Ramos (cell line): ENCODE data around the gene GRB7.
"Not testable (repeated sequence)": the region's sequence is repeated elsewhere in the genome, so short reads cannot be mapped to it uniquely, and the experiment has no call there.

Experiments
- in situ Hi-C: fragments of 300-500 bp; cut with MboI; formaldehyde crosslinking; loops from one replicate; pipeline ENCODE4 v1.14.3; 2022; ENCODE audit warnings: low sequenced_read_pairs; ENCODE audit not compliant: unreplicated experiment

Gene GRB7

GRCh38 chr17:39709319-39709997 lies 28.3 kb upstream of the GRB7 start:
- in situ Hi-C loops, result no loop called here

GRCh38 chr17:39709998-39710964 lies 27.5 kb upstream of the GRB7 start:
- in situ Hi-C loops, result no loop called here

DNA sequence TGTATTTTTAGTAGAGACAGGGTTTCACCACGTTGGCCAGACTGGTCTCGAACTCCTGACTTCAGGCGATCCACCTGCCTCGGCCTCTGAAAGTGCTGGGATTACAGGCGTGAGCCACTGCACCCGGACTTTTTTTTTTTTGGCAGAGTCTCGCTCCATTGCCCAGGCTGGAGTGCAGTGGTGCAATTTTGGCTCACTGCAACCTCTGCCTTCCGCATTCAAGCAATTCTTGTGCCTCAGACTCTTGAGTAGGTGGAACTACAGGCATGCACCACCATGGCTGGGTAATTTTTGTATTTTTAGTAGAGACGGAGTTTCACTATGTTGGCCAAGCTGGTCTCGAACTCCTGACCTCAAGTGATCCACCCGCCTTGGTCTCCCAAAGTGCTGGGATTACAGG lies 26.7 kb upstream of the GRB7 start:
- in situ Hi-C loops, result not testable (repeated sequence)

GRCh38 chr17:39711851-39712250 lies 25.9 kb upstream of the GRB7 start:
- in situ Hi-C loops, result no loop called here

- in situ Hi-C loops, result no loop called here
These were observed 23.5 kb upstream of the GRB7 start for GRCh38 chr17:39714234-39714633.

- in situ Hi-C loops, result no loop called here
These were observed 22.2 kb upstream of the GRB7 start for GRCh38 chr17:39715375-39716072.

GRCh38 chr17:39716073-39716818 lies 21.5 kb upstream of the GRB7 start:
- in situ Hi-C loops, result no loop called here

- in situ Hi-C loops, result no loop called here
These were observed 20.7 kb upstream of the GRB7 start for GRCh38 chr17:39716879-39717536.

- in situ Hi-C loops, result no loop called here
These were observed 20.1 kb upstream of the GRB7 start for GRCh38 chr17:39717660-39718059.

GRCh38 chr17:39719563-39720355 lies 18.0 kb upstream of the GRB7 start:
- in situ Hi-C loops, result no loop called here

GRCh38 chr17:39722104-39722503 lies 15.6 kb upstream of the GRB7 start:
- in situ Hi-C loops, result no loop called here

DNA sequence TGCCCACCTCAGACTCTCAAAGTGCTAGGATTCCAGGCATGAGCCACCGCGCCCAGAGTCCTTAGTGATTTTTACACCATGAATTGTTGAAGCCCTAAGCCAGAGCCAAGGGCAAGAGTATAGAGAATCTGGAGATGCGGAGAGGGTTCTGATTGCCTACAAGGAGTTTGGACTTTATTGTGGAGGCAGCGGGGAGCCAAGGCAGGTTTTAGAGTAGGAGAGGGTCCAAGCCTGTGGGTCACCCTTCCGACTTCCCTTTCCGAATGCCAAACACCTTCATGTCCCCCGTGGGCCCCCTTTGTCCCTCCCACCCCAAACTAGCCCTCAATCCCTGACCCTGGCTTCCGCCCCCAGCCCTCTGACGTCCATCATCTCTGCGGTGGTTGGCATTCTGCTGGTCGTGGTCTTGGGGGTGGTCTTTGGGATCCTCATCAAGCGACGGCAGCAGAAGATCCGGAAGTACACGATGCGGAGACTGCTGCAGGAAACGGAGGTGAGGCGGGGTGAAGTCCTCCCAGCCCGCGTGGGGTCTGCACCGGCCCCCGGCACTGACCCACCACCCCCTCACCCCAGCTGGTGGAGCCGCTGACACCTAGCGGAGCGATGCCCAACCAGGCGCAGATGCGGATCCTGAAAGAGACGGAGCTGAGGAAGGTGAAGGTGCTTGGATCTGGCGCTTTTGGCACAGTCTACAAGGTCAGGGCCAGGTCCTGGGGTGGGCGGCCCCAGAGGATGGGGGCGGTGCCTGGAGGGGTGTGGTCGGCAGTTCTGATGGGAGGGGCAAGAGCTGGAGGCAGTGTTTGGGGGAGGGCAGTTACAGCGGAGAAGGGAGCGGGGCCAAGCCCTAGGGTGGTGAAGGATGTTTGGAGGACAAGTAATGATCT lies 14.5 kb upstream of the GRB7 start:
- in situ Hi-C loops, result no loop called here

GRCh38 chr17:39724731-39725130 lies 13.0 kb upstream of the GRB7 start:
- in situ Hi-C loops, result no loop called here

DNA sequence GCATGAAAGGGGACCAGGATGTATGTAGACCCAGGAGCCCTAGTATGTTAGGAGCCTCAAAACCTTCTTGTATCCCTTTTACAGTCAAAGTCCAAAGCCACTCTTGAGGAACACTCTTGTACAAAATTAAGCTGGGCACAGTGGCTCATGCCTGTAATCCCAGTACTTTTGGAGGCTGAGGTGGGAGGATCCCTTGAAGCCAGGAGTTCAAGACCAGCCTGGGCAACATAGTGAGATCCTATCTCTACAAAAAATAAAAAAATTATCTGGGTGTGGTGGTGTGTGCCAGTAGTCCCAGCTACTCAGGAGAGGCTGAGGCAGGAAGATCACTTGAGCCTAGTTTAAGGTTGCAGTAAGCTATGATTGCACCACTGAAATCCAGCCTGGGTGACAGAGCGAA lies 11.8 kb upstream of the GRB7 start:
- in situ Hi-C loops, result not testable (repeated sequence)

GRCh38 chr17:39726617-39727016 lies 11.1 kb upstream of the GRB7 start:
- in situ Hi-C loops, result no loop called here

GRCh38 chr17:39727556-39727955 lies 10.2 kb upstream of the GRB7 start:
- in situ Hi-C loops, result no loop called here

GRCh38 chr17:39729280-39729851 lies 8.4 kb upstream of the GRB7 start:
- in situ Hi-C loops, result no loop called here
